HG02642 (cell line): ENCODE results near the gene CFAP299.
A peak's percentile ranks its signal among the peaks of the same experiment; 100 is the strongest.

Experiments
- ATAC-seq: cut with Tn5 transposase; IDR thresholded peaks from one replicate; pipeline ENCODE4 v1.9.1; 2021; ENCODE audit warnings: mild to moderate bottlenecking; ENCODE audit not compliant: unreplicated experiment, poor library complexity

Gene CFAP299

DNA sequence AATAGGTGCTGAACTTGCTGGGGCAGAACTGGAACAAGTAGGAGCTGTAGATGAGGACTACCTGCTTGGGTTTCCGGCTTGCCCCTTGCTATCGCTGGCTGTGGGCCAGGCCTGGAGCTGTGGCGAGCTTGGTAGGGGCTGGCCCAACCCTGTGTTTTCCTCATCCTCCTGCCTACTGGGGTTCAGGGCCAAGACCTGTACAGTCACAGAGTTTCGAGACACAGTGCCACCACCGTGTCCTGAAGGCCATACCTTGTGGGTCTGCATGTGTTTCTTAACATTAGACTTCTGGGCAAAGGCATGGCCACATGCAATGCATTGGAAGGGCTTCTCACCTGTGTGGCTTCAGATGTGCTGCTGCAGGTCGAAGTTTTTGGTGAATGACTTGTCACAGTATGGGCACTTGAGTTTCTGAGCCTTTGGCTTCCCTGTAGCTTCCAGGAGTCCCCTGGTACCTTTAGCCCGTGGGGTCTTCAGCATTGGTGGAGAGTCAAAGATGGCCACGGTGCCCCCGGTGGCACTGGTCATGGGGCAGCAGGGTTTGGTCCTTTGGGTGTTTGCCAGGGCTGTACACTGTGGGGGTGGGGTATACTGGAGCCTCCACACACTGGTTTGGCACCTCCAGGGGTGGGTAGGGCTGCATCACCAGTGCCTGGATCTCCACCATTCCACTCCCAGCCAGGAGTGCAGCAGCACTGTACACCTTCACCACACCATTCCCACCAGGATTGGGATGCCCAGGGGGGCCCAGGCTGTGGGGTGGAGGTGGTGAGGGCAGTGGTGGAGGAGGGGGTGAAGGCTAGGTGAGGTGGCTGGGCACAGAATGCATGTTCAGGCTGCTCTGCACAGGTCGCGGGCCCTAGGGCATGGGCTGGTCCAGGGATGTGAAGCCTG is 52.1 kb downstream of the CFAP299 start:
- no peak for ATAC-seq

DNA sequence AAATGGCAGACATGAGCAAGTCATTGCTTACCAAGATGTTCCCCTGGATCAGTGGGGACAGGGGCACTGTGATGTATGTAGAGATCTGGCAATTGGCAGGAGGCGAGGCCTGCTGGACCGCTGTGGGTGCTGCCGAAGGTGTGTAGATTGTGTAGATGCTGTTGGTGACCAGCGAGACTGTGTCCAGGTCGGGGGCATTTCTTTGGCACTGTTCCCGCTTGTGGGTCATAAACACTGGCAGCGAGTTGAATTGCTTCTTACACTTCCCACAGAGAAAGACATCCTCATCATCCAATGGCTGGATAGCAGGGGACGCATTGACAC is 52.7 kb downstream of the CFAP299 start:
- ATAC-seq, result no peak

DNA sequence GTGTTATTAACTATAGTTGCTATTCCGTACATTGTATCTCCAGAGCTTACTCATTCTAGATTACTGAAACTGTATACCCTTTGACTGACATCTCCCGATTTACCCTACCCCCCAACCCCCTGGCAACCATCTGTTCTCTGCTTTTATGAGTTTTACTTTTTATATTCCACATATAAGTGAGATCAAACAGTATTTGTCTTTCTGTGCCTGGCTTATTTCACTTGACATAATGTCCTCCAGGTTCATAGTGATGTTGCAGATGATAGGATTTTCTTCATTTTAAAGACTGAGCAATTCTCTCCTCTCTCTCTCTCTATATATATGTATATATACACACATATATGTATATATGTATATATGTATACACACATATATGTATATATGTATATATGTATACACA is 54.6 kb downstream of the CFAP299 start:
- ATAC-seq, result no peak

DNA sequence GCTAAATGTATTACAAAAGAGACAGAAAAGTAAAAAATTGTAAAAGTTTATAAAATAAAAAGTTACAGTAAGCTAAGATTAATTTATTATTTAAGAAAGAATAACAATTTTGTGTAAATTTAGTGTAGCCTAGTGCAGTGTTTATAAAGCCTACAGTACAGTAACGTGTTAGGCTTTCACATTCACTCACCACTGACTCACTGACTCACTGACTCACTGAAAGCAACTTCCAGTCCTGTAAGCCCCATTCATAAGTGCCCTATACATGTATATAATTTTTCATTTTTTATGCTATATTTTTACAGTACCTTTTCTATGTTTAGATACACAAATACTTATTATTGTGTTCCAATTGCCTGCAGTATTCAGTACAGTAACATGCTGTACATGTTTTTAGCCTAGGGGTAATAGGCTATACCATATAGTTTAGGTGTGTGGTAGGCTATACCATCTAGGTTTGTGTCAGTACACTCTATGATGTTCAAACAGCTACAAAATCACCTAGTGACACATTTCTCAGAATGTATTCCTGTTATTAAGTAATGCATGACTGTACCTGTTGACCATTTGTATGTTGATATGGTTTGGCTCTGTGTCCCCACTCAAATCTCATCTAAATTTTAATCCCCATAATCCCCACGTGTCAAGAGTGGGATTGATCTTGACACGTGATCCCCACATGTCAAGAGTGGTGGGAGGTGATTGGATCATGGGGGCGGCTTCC is 57.9 kb downstream of the CFAP299 start:
- ATAC-seq, result peak; percentile 52

DNA sequence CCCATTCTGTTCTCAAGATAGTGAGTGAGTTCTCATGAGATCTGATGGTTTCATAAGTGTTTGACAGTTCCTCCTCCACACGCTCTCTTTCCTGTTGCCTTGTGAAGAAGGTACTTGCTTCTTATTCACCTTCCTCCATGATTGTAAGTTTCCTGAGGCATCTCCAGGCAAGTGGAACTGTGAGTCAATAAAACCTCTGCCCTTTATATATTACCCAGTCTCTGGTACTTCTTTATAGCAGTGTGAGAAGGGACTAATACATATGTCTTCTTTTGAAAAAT is 58.4 kb downstream of the CFAP299 start:
- peak; percentile 7 for ATAC-seq

DNA sequence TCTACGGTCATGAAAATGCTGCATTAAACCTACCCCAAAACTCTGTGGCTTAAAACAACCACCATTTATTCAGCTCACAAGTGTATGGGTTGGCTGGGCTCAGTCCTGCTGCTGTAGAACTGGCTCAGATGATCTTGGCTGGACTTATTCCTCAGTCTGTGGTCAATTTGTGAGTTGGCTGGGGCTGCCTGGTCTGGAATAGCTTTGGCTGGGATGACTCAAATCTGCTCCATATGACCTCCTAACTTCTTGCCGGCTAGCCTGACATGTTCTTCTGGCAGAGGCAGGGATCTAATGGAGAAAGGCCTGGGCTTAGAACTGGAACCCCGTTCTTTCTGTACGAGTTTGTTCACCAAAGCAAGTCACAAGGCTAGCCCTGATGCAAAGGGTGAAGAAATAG is 71.7 kb downstream of the CFAP299 start:
- no peak for ATAC-seq

DNA sequence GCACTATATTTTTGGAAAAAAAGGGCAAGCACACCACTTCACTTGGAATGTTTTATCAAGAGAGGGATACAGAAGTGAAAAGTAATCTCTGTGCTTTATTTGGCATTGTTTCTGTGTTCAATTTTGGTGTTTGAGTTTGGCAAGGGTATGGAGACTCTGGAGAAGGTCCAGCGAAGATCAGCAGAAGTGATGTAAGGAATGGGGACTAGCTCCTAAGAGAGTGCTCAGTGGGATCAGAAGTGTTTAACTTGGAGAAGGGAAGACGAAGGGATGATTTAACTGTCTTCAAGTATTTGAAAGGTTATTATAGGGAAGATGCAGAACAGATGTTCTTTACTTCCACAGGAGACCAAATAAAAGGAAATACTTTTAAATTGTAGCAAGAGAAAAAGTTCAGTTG is 74.3 kb downstream of the CFAP299 start:
- ATAC-seq, result no peak

DNA sequence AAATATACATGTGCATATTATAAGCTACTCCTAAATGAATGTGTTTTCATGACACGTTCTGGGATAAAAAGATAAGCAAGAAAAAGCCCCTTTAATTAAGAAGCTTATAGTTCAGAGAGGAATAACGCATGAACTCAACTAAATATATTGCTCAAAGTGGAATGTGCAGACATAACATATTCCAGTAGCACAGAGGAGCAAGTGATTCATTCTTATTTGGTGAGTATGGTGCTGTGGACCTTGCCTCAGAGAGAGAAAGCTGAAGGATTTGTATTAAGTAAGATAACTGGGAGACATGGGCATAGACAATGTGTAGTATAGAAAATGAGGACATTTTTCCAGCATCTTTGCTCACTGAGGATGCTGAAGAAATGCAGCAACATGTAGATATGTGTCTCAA is 76.8 kb downstream of the CFAP299 start:
- no peak for ATAC-seq

DNA sequence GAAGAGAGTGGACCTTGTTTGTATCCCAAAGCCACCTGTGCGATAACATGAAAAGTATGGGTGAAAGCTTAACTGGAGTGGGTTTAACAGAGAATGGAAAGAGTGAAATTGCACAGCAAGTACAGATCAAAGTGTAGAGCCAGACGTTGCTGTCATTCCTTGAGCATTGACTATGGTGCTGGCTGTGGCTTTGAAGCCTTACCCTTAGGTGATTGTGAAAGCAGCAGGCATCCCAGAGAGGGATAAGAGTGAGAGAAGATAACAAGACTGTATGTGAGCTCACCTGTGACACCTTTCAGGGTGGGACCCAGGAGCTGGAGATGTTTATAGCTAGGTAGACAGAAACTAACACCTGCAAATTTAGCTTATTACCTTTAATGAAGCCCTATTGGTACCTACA is 77.6 kb downstream of the CFAP299 start:
- no peak for ATAC-seq

DNA sequence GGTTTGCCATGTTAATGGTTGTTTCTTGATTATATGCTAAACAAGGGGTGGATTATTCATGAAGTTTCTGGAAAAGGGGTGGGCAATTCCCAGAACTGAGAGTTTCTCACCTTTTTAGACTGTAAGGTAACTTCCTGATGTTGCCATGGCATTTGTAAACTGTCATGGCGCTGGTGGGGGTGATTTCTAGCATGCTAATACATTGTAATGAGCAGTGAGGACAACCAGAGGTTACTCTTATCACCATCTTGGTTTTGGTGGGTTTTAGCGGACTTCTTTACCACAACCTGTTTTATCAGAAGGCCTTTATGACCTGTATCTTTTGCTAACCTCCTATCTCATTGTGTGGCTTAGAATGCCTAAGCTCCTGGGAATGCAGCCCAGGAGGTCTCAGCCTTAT is 81.5 kb downstream of the CFAP299 start:
- no peak for ATAC-seq

DNA sequence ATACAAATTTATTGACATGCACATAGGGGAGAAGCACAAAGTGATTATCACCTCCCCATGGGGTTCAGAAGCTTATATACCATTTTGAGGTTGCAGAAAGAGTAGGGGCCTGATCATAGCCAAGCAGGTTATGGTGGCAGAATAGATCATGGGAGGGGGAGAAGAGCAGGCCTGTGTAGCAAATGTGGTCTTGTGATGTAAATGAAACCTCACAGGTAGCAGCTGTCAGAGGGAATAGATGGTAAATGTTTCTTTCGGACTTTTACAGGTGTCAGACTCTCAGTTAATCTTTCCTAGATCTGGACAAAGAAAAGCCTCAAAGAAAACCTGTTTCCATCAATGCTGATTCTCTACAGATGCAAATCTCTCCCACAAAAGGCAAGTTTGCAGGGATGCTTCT is 84.4 kb downstream of the CFAP299 start:
- peak; percentile 57 for ATAC-seq

DNA sequence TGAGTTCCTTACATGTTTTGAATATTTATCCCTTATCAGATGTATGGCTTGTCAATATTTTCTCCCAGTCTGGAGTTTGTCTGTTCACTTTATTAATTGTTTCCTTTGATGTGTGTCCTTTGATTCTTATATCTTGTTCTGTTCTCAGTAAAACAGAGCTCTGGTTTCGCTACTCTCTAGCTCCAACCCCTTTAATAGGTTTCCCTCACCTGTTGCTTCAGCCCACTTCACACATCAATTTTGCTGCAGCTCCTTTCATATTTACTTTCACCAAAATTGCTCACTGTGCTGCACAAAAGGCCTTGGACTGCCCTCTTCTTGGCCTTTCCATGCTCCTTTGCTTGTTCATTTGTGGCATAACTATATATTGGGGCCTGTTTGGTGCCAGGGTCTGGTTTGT is 85.1 kb downstream of the CFAP299 start:
- ATAC-seq, result no peak

DNA sequence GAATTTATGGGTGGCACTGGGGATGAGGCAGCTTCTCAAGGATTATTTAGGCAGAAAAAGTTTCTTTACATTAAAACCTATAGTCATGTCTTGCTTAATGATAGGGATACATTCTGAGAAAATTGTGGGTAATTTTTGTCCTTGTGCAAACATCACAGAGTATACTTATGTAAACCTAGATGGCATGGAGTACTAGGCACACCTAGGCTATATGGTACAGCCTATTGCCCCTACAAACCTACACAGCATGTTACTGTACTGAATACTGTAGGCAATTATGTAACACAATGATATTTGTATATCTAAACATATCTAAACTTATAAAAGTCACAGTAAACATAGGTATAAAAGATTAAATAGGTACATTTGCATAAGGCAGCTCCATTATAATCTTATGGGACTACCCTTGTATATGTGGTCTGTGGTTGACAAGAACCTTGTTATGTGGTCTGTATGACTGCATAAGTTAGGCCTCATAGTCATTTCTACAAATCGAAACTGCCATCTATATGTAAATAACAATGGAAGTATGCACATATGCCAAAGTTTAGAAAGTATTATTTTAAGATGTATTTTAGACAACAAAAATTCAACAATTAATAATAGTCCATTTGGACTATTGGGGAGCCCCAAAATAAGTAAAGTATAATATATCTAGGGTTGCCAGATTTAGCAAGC is 87.3 kb downstream of the CFAP299 start:
- peak; percentile 50 for ATAC-seq

DNA sequence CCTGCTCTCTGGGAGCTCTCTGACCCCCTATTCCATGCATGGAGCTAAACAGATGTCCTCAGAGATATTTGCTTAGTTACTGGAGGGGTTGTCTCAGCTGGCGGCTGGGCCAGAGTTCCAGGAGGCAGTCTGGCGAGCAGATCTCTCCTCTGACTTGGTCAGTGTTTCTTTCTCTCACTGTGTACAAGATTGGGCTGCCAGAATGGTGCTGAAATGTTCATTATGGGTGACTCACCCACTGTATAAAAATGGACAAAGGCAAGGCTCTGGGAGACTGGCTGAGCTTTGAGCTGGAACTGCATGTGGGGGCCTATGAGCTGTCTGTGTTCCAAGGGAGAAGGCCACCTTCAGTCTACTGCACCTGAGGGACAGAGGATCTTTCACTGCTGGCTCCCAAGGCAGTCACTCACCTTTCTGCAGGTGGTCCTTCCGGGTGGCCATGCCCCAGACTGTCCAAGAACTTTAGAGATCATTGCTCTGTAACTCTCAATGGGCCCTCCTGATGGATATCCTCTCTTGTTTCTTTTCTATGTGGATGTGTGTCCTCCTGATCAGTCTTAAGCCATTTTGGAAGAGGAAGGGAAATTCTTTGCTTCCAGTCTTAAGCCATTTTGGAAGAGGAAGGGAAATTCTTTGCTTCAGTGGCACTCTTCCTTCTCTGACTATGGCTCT is 88.2 kb downstream of the CFAP299 start:
- ATAC-seq, result no peak

DNA sequence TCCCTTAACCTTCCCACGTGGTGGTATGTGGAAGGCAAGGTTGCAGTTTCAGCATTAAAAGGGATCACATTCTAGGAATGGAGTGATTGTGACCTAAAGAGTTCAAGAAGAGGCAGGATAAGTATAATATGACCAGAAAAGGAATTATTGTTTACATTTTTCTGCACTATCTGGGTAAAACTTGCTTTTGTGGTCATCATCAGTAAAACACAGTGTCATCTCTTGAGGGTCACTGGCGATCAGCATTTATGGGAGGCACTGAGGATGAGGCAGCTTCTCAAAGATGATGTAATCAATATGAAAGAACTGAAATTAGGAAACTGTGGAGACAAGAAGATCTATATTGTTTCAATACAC is 88.7 kb downstream of the CFAP299 start:
- no peak for ATAC-seq

DNA sequence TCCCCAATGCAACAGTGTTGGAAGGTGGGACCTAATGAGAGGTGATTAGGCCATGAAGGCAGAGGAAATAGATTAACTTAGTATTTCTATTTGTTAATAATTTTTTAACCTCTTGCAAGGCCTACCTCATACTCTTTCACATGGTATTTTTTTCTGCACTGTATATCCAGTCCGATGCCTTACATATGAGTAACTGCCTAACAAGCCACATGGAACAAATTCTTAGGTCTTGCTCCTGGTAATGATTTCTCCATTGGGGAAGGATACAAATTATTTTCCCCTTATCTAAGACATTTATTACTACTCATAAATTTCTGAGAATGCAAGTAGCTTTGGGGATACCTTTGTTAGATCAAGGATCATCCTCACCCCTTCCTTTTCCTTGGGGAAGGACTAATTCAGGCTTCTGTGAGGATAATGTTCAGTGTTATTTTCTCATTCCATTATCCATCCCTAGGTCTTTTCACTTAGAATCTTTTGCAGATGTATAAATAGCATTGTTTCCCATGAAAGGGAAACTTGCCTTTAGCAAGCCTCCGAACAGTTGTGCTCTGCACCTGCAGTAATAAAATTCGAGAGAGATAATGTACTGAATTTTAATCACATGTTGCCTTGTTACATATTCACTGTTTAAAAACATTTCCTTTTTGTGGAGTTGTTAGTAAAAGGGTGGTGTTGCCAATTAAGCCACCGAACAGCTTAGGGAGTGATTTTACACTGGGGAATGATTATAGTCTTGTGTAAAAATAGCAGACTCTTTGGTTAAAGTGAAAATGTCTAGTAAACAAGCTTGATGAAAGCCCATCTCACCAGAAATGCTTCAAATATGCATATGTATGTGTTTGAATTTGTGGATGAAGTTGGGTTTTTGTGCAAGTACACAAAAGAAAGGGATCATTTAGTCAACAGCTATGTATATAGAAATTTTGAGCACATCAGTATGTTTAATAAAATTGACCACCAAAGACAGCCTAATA is 89.9 kb downstream of the CFAP299 start:
- ATAC-seq, result no peak

DNA sequence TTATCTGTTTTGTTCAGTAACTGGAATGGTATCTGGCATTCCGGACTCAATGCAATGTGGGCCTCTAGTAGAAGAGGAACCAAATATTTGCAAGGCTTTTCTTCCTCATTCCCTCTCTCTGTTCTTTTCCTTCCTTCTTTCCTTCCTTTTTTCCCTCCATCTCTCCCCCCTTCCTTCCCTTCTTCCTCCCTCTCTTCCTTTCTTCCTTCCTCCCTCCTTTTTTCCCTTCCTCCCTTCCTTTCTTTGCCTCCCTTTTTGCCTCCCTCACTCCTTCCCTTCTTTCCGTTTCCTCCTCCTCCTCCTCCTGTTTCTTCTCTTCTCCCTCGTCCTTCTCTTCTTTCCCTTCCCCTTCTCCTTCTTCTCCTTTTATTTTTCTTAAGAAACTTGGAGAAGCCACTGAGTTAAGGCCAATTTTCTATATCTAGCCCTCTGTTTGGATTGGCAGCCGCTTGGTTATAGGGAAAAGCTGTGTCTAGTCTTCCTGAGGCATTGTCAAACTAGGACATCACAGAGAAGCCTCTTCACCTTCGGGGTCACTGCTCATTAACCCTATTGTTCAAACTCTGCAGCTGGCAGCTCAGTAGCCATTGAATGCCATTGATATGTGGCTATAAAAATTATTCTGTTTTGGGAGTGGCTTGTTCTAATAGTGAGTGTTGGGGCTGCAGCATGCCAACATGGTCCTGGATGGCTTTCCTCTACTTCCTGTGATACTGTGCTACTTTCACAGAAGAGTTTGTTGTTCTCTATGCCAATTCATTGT is 95.9 kb downstream of the CFAP299 start:
- no peak for ATAC-seq

DNA sequence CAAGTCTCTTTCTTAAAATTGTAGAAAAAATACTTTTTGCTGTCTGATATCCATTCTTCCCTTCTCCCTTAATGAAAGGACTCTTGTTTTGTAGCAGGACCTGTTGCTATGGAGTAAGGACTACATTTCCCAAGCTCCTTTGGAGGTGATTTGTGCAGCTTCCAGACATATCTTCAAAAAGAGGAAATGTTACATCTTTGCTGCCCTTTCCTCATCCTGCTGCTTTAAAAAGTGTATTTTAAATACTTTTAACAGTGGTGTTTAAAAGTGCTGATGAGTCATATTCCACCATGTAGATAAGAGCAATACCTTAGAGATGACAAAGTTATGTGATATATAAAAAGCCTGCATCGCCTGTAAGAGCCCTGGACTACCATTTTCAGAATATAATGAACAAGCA is 98.7 kb downstream of the CFAP299 start:
- no peak for ATAC-seq

DNA sequence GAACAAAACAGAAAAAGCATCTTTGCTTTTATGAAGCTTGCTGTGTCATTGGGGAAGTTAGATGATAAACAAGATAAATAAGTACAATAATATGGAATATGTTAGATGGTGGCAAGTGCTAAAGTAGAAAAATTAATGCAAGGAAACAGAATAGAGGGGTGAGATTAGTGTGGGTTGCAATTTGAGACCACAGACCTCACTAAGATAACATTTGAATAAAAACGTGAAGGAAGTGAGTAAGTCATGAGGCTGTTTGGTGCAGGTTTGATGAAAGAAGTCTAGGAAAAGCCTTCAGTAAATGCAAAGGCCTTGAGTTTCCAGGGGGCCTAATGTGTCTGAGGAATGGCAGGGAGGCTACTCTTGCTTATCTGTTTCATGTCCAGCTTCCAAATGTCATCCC is 102.5 kb downstream of the CFAP299 start:
- no peak for ATAC-seq
